SJCRH30 (cell line): ENCODE results near the gene DVL1. TPM values are rescaled to one million over a fixed set of nuclear protein-coding genes. Genes with fewer than 3 reads are reported as not detected.

Experiments
- DNase-seq, 2 experiments: peaks; one replicate each; pipeline ENCODE4 v3.0.0-alpha.2; 2015 to 2020
- H3K27ac ChIP-seq: fragments of 250-450 bp; sonication (Bioruptor Pico); 2 replicates; pipeline ENCODE4 v1.5.1; 2020; ENCODE audit warnings: mild to moderate bottlenecking, moderate library complexity
- H3K27me3 ChIP-seq: fragments of 250-450 bp; sonication (Bioruptor Pico); 2 replicates; pipeline ENCODE4 v1.5.1; 2020; ENCODE audit warnings: mild to moderate bottlenecking, moderate library complexity
- H3K36me3 ChIP-seq: fragments of 250-450 bp; sonication (Bioruptor Pico); 2 replicates; pipeline ENCODE4 v1.5.1; 2020; ENCODE audit warnings: mild to moderate bottlenecking, moderate library complexity
- H3K4me1 ChIP-seq: fragments of 250-450 bp; sonication (Bioruptor Pico); 2 replicates; pipeline ENCODE4 v1.5.1; 2020; ENCODE audit warnings: mild to moderate bottlenecking, moderate library complexity
- H3K4me3 ChIP-seq: fragments of 250-450 bp; sonication (Bioruptor Pico); 2 replicates; pipeline ENCODE4 v1.5.1; 2020; ENCODE audit warnings: mild to moderate bottlenecking, moderate library complexity
- H3K9me3 ChIP-seq: fragments of 250-450 bp; sonication (Bioruptor Pico); replicated peaks from 2 replicates; pipeline ENCODE4 v1.5.1; 2020; ENCODE audit warnings: mild to moderate bottlenecking, moderate library complexity
- total RNA-seq: library from RNA; depleted of rRNA; stranded (reverse); fragments of >200 nt; shearing (Covaris generic); gene quantifications from 2 replicates; pipeline ENCODE4 v1.2.3, GENCODE V29; 2014

The DVL1 gene
- total RNA-seq, 1 experiment from 2014 or later: 52.5 TPM

DNA sequence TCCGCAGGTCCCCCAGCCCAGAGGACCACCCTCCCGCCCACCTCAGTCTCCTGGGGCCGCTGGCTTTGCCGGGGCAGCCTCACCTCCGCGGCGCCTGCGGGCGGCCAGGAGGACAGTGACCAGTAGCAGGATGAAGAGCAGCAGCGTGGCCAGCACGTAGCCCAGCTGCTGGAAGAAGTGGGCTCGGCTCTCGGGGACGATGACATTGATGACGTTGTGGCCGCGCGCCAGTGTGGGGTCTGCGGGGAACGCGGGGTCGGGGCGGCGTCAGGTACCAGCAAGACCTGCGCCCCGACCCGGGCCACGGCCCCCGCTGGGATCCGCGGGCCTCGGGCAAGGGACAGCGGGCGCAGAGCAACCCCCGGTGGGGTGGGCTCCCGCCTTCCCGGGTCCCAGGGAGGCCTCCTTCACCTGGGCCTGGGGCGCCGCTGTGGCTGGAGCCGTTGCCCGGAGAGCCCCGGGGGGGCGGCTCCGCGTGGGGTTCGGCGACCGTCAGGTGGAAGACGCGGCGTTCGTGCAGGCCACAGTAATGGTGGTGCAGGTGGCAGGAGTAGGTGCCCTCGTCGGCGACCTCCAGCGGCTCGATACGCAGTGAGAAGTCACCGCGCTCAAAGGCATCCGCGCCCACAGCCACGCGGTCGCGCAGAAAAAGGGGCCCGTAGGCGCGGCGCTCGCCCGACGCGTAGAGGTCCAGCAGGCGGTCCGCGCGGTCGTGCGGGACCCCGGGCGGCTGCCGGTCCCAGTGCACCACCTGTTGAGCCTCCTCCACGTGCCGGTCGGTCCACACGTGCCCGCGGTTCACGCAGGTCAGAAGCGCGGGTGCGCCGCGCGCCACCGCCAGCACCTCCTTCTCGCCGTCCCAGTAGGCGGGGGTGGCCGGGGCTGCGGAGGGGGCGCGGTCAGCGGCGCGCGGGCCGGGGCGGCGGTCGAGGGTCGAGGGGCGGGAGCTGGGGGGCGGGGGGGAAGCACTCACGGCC lies 5.3 kb upstream of the DVL1 start:
- no peak for DNase-seq
- no peaks in the 10 kb centered on the region for H3K36me3 ChIP-seq
- H3K27ac ChIP-seq: no peak overlapping the region
- peaks cover 38% of the 10 kb centered on the region for H3K4me1 ChIP-seq
- H3K4me3 ChIP-seq: no peak overlapping the region
- no peaks in the 10 kb centered on the region for H3K27me3 ChIP-seq
- no peaks in the 10 kb centered on the region for H3K9me3 ChIP-seq

GRCh38 chr1:1353389-1354151 lies 4.4 kb upstream of the DVL1 start:
- H3K9me3 ChIP-seq: no peaks in the 10 kb centered on the region
- H3K4me3 ChIP-seq: no peak overlapping the region
- peaks cover 28% of the 10 kb centered on the region for H3K4me1 ChIP-seq
- no peaks in the 10 kb centered on the region for H3K36me3 ChIP-seq
- no peak for DNase-seq
- H3K27me3 ChIP-seq: no peaks in the 10 kb centered on the region
- H3K27ac ChIP-seq: no peak overlapping the region

DNA sequence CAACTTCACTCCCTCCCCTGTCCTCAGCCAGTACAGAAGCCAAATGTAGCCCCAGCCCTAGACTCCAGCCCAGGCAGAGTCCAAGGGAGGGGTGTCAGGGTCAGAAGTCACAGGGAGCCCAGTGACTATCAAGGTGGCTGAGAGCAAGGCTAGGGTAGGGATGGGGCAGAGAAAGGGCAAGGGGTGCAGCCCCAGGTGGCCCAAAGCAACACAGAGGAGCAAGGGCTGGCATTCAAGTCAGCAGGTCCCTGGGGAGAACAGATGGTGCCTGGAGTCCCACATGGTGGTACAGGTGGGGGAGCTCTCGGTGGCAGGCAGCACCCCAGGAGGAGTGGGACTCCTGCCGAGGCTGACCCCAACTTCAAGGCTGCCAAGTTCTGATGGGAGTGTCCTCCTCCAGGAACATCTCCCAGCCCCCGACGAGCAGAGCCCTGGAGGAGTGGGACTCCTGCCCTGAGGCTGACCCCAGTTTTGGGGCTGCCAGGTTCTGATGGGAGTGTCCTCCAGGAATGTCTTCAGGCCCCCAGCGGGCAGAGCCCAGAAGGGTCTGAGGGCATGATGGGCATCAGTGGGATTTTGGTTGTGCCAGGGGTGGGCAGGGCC lies 3.7 kb upstream of the DVL1 start:
- DNase-seq: no peak
- H3K9me3 ChIP-seq: no peaks in the 10 kb centered on the region
- peaks cover 27% of the 10 kb centered on the region for H3K4me1 ChIP-seq
- H3K27me3 ChIP-seq: no peaks in the 10 kb centered on the region
- no peaks in the 10 kb centered on the region for H3K36me3 ChIP-seq
- no peak overlapping the region for H3K4me3 ChIP-seq
- H3K27ac ChIP-seq: no peak overlapping the region

- H3K9me3 ChIP-seq: no peaks in the 10 kb centered on the region
- H3K27ac ChIP-seq: no peak overlapping the region
- peak in 1 of 2 experiments; percentile 54 for DNase-seq
- no peaks in the 10 kb centered on the region for H3K36me3 ChIP-seq
- no peak overlapping the region for H3K4me3 ChIP-seq
- H3K4me1 ChIP-seq: peaks cover 24% of the 10 kb centered on the region
- H3K27me3 ChIP-seq: no peaks in the 10 kb centered on the region
Measured at GRCh38 chr1:1351511-1352427, 2.6 kb upstream of the DVL1 start.

- DNase-seq: peak in 1 of 2 experiments; percentile 41
- H3K27ac ChIP-seq: no peak overlapping the region
Measured at GRCh38 chr1:1348420-1349255, 580 bp downstream of the DVL1 start.

GRCh38 chr1:1347663-1348419 lies 1.4 kb downstream of the DVL1 start:
- H3K27ac ChIP-seq: no peak overlapping the region
- peak; percentile 58 to 71 for DNase-seq

More at GRCh38 chr1:1348420-1349255, 580 bp downstream of the DVL1 start:
- H3K4me1 ChIP-seq: peaks cover 23% of the 10 kb centered on the region
- H3K36me3 ChIP-seq: no peaks in the 10 kb centered on the region
- no peaks in the 10 kb centered on the region for H3K9me3 ChIP-seq
- no peaks in the 10 kb centered on the region for H3K27me3 ChIP-seq
- peak overlapping the region; percentile 78 for H3K4me3 ChIP-seq

GRCh38 chr1:1347026-1347595 lies 2.1 kb downstream of the DVL1 start:
- H3K9me3 ChIP-seq: no peaks in the 10 kb centered on the region
- H3K27me3 ChIP-seq: no peaks in the 10 kb centered on the region
- H3K36me3 ChIP-seq: no peaks in the 10 kb centered on the region
- H3K4me3 ChIP-seq: no peak overlapping the region; the same call in 1 of the 2 replicates
- no peak for DNase-seq
- peaks cover 8% of the 10 kb centered on the region for H3K4me1 ChIP-seq
- no peak overlapping the region for H3K27ac ChIP-seq

More at GRCh38 chr1:1347663-1348419, 1.4 kb downstream of the DVL1 start:
- Histone ChIP-seq H3K36me3 (no peaks in the 10 kb centered on the region), H3K4me1 (peaks cover 15% of the 10 kb centered on the region), H3K9me3 (no peaks in the 10 kb centered on the region), H3K4me3 (peak overlapping the region; percentile 78), H3K27me3 (no peaks in the 10 kb centered on the region)

- Histone ChIP-seq H3K27me3 (no peaks in the 10 kb centered on the region), H3K36me3 (no peaks in the 10 kb centered on the region), H3K4me1 (peaks cover 2% of the 10 kb centered on the region), H3K9me3 (no peaks in the 10 kb centered on the region), H3K4me3 (no peak overlapping the region), H3K27ac (no peak overlapping the region)
- no peak for DNase-seq
Measured at GRCh38 chr1:1346501-1346890, 2.7 kb downstream of the DVL1 start.

- Histone ChIP-seq H3K27me3 (no peaks in the 10 kb centered on the region), H3K36me3 (peaks cover 3% of the 10 kb centered on the region; the same call in 1 of the 2 replicates), H3K4me1 (no peaks in the 10 kb centered on the region; the same call in 1 of the 2 replicates), H3K4me3 (no peak overlapping the region), H3K27ac (no peak overlapping the region), H3K9me3 (no peaks in the 10 kb centered on the region)
- DNase-seq: no peak
Measured at GRCh38 chr1:1345860-1346500, 3.2 kb downstream of the DVL1 start.

DNA sequence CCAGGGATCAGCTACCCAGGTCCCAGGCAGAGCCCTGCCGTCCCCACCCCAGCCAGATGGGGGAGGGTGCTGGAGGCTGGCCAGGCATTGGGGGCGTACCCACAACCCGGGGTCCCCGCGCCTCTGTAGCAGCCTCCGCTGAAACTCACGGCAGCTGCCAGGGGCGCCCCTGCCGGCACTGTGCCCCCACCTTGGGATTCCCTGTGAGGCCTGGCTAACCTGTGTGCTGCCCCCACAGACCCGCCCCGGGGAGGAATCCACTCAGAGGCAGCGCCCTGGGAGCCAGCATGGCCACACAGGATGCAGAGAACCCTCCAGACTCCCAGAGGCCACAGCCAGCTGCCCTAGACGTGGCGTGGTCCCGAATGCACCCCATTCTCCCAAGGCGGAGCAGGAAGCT lies 3.8 kb downstream of the DVL1 start:
- Histone ChIP-seq H3K27me3 (no peaks in the 10 kb centered on the region), H3K9me3 (no peaks in the 10 kb centered on the region), H3K4me3 (no peak overlapping the region), H3K36me3 (peaks cover 6% of the 10 kb centered on the region; the same call in 1 of the 2 replicates), H3K4me1 (no peaks in the 10 kb centered on the region; the same call in 1 of the 2 replicates), H3K27ac (no peak overlapping the region)
- no peak for DNase-seq

DNA sequence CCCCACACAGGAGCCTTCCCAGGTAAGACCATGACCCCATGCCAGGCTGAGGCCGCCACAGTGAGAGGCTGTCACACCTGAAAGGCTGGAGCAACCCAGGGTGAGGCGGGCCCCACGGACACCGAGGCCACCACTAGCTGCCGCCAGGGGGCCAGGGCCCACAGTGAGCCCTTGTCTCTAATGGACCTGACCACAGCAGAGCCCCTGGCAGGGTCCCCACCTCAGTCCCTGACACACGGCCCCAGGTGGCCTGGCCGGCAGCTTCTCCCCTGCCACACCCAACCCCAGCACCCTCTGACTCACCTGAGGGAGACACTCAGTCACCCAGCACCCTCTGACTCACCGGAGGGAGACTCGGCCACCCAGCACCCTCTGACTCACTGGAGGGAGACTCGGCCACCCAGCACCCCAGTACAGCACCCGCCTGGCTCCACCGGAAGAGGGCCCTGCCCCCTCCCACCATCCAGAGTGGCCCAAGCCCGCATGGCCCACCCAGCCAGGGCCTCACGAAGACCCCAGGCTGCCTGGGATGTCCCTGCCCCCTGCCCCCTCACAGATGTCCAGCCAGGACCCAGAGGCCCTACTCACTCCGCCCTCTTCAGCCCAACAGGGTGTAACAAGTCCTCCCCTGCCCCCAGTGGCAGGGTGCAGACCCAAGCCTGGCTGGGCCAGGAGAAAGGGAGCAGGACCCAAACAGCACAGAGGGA lies 4.4 kb downstream of the DVL1 start:
- DNase-seq: no peak
- H3K4me3 ChIP-seq: no peak overlapping the region
- no peaks in the 10 kb centered on the region for H3K9me3 ChIP-seq
- H3K36me3 ChIP-seq: peaks cover 6% of the 10 kb centered on the region; the same call in 1 of the 2 replicates
- no peaks in the 10 kb centered on the region; the same call in 1 of the 2 replicates for H3K4me1 ChIP-seq
- no peaks in the 10 kb centered on the region for H3K27me3 ChIP-seq
- no peak overlapping the region for H3K27ac ChIP-seq
